HepG2 (cell line): ENCODE measurements around the gene LRRC15. TPM values are rescaled to one million over a fixed set of nuclear protein-coding genes. Genes with fewer than 3 reads are reported as not detected.

Experiments
- ATAC-seq: fragments of 200-7000 bp; cut with Tn5 transposase; 3 replicates; pipeline ENCODE4 v1.9.1; 2020; ENCODE audit warnings: mild to moderate bottlenecking, moderate library complexity
- BruUV-seq: library from RNA; stranded (reverse); fragments of 400-500 nt; replicated peaks from 2 replicates; lab custom pipeline; 2021; lab: Mats Ljungman, UMichigan
- CTCF ChIA-PET: fragments of 300-600 bp; formaldehyde crosslinking; extraction: SDS; loops from one replicate; lab custom pipeline; 2021; ENCODE audit warnings: low total read pairs, inconsistent platforms, low intra/inter-chr PET ratio; lab: Yijun Ruan, JAX
- POLR2A ChIA-PET: fragments of 350-600 bp; sonication (Branson Sonifier 250); formaldehyde crosslinking; loops from one replicate; lab custom pipeline; 2020; ENCODE audit warnings: antibody characterized with exemption, inconsistent platforms; lab: Yijun Ruan, JAX
- DNase-seq: peaks from one replicate; pipeline ENCODE4 v3.0.0-alpha.2; 2015; ENCODE audit warnings: low spot score
- FAIRE-seq: peaks from 3 replicates; lab custom pipeline; 2011; peaks lifted over from hg19 to GRCh38; lab: Jason Lieb, UNC
- H2AFZ ChIP-seq: one replicate; pipeline ENCODE4 v1.6.1; 2011; ENCODE audit warnings: low read length, inconsistent platforms
- H3K27ac ChIP-seq: fragments of 300-600 bp; 3 replicates; pipeline ENCODE4 v1.8.0; 2011; ENCODE audit warnings: mixed run types, mild to moderate bottlenecking, mixed read lengths, low read length, inconsistent platforms; ENCODE audit not compliant: insufficient read depth; ENCODE audit errors: extremely low read length
- H3K27me3 ChIP-seq, 2 experiments: fragments of 200-600 bp in 1 of 2; 2 replicates in 1 of 2; 3 replicates in 1 of 2; pipeline versions ENCODE4 v1.6.0 to v1.8.0; 2011; ENCODE audit warnings: low read length in 2 of 2, mild to moderate bottlenecking in 2 of 2, moderate library complexity in 2 of 2, inconsistent platforms in 1 of 2; ENCODE audit not compliant: insufficient read depth in 2 of 2, control insufficient read depth in 1 of 2
- H3K36me3 ChIP-seq, 2 experiments: fragments of 200-600 bp in 1 of 2; replicated peaks in 1 of 2; 2 replicates in 1 of 2; 3 replicates in 1 of 2; pipeline versions ENCODE4 v1.5.1 to v1.8.0; 2011; ENCODE audit warnings: low read length in 2 of 2, inconsistent platforms in 1 of 2; ENCODE audit not compliant: insufficient read depth in 2 of 2, control insufficient read depth in 1 of 2
- H3K4me1 ChIP-seq: 2 replicates; pipeline ENCODE4 v1.5.1; 2012; ENCODE audit warnings: low read length, inconsistent platforms; ENCODE audit not compliant: insufficient read depth
- H3K4me2 ChIP-seq: 2 replicates; pipeline ENCODE4 v1.6.0; 2011; ENCODE audit warnings: low read depth, low read length, inconsistent platforms
- H3K4me3 ChIP-seq, 3 experiments: fragments of 200-600 bp in 1 of 3; sonication (generic), shearing (Covaris generic) in 1 of 3; replicated peaks in 1 of 3; 2 replicates each; pipeline ENCODE4 v1.5.1; 2011 to 2016; ENCODE audit warnings: low read length in 3 of 3, inconsistent platforms in 2 of 3, low read depth in 2 of 3, mild to moderate bottlenecking in 2 of 3, control low read depth in 1 of 3, mixed read lengths in 1 of 3; ENCODE audit not compliant: insufficient read depth in 1 of 3
- H3K79me2 ChIP-seq: one replicate; pipeline ENCODE4 v1.6.1; 2011; ENCODE audit warnings: low read length, inconsistent platforms; ENCODE audit not compliant: insufficient read depth
- H3K9ac ChIP-seq: 2 replicates; pipeline ENCODE4 v1.6.0; 2011; ENCODE audit warnings: mild to moderate bottlenecking, low read depth, low read length, inconsistent platforms; ENCODE audit not compliant: insufficient read depth
- H3K9me3 ChIP-seq: 2 replicates; pipeline ENCODE4 v1.5.1; 2012; ENCODE audit warnings: mild to moderate bottlenecking, low read length
- H4K20me1 ChIP-seq: 2 replicates; pipeline ENCODE4 v1.6.0; 2011; ENCODE audit warnings: inconsistent platforms, mild to moderate bottlenecking, low read length, moderate library complexity; ENCODE audit not compliant: insufficient read depth
- FOSL2 ChIP-seq: sonication (generic); formaldehyde crosslinking; IDR thresholded peaks from 2 replicates; pipeline ENCODE4 v1.4.0; 2020; ENCODE audit warnings: missing genetic modification reagents
- GZF1 ChIP-seq: sonication (generic); formaldehyde crosslinking; IDR thresholded peaks from 2 replicates; pipeline ENCODE4 v1.5.1; 2020; ENCODE audit warnings: mild to moderate bottlenecking, missing genetic modification reagents
- HIVEP1 ChIP-seq: sonication (generic); formaldehyde crosslinking; IDR thresholded peaks from 2 replicates; pipeline ENCODE4 v1.4.0; 2020; ENCODE audit warnings: mild to moderate bottlenecking, missing genetic modification reagents
- MED1 ChIP-seq: sonication (generic); formaldehyde crosslinking; IDR thresholded peaks from 2 replicates; pipeline ENCODE4 v1.4.0; 2020; ENCODE audit warnings: missing genetic modification reagents
- MLLT10 ChIP-seq: sonication (generic); formaldehyde crosslinking; IDR thresholded peaks from 2 replicates; pipeline ENCODE4 v1.4.0; 2020; ENCODE audit warnings: missing genetic modification reagents
- NR1H2 ChIP-seq: sonication (generic); formaldehyde crosslinking; IDR thresholded peaks from 2 replicates; pipeline ENCODE4 v1.8.1; 2022; ENCODE audit warnings: low read depth, missing genetic modification reagents, borderline replicate concordance
- SATB2 ChIP-seq: sonication (generic); formaldehyde crosslinking; IDR thresholded peaks from 2 replicates; pipeline ENCODE4 v1.5.0; 2020; ENCODE audit warnings: missing genetic modification reagents
- TAF1 ChIP-seq: sonication (generic); formaldehyde crosslinking; IDR thresholded peaks from 2 replicates; pipeline ENCODE4 v1.4.0; 2020; ENCODE audit warnings: missing genetic modification reagents
- ZNF12 ChIP-seq: sonication (generic); formaldehyde crosslinking; IDR thresholded peaks from 2 replicates; pipeline ENCODE4 v1.5.0; 2020; ENCODE audit warnings: missing genetic modification reagents
- ZNF337 ChIP-seq: sonication (generic); formaldehyde crosslinking; IDR thresholded peaks from 2 replicates; pipeline ENCODE4 v1.5.1; 2020; ENCODE audit warnings: missing genetic modification reagents, low read depth, mild to moderate bottlenecking, borderline replicate concordance
- ZNF34 ChIP-seq: sonication (generic); formaldehyde crosslinking; IDR thresholded peaks from 2 replicates; pipeline ENCODE4 v1.4.0; 2020; ENCODE audit warnings: mild to moderate bottlenecking, missing genetic modification reagents, borderline replicate concordance
- ZNF367 ChIP-seq: sonication (generic); formaldehyde crosslinking; IDR thresholded peaks from 2 replicates; pipeline ENCODE4 v1.4.0; 2020; ENCODE audit warnings: missing genetic modification reagents, borderline replicate concordance
- ZNF44 ChIP-seq: sonication (generic); formaldehyde crosslinking; IDR thresholded peaks from 2 replicates; pipeline ENCODE4 v1.5.1; 2020; ENCODE audit warnings: mild to moderate bottlenecking, missing genetic modification reagents
- ZNF574 ChIP-seq: sonication (generic); formaldehyde crosslinking; IDR thresholded peaks from 2 replicates; pipeline ENCODE4 v1.4.0; 2020; ENCODE audit warnings: missing genetic modification reagents
- WGBS: methylation state at CpG from one replicate; pipeline ENCODE4 v1.1.6; 2017; ENCODE audit warnings: low lambda C conversion rate; 5-methylcytosine and 5-hydroxymethylcytosine counted together
- in situ Hi-C: cut with HindIII; loops from 2 replicates; pipeline ENCODE4 v1.10.0; 2017; ENCODE audit warnings: low pct_unique_long_range_greater_than_20kb; ENCODE audit not compliant: extremely low pct_ligation_motif_present
- intact Hi-C: fragments of 100-400 bp; cut with micrococcal nuclease; formaldehyde crosslinking; loops from one replicate; pipeline ENCODE4 v1.10.0; 2022; ENCODE audit not compliant: unreplicated experiment
- polyA plus RNA-seq, 8 experiments: library from polyadenylated mRNA; depleted of rRNA in 3 of 8; stranded (reverse) in 7 of 8; unstranded in 1 of 8; fragments of >200 nt; fragmentation: Illumina TruSeq in 4 of 8; extraction: Trizol in 4 of 8; gene quantifications; 2 replicates each; pipeline versions ENCODE4 v1.2.1 to v1.2.3, GENCODE V29; 2011 to 2016; ENCODE audit warnings: low read depth in 4 of 8, missing spikeins in 1 of 8, mixed read lengths in 1 of 8; ENCODE audit not compliant: insufficient read depth in 1 of 8
- total RNA-seq, 5 experiments: library from RNA; depleted of rRNA; stranded (reverse); fragments of >200 nt; fragmentation: Illumina TruSeq; extraction: Trizol; gene quantifications; 2 replicates each; pipeline ENCODE4 v1.2.3, GENCODE V29; 2016; ENCODE audit warnings: low read depth in 1 of 5
- TF ChIP-seq, protein P1 (sequence below): sonication (generic); formaldehyde crosslinking; IDR thresholded peaks from 2 replicates; pipeline ENCODE4 v1.5.0; 2020; ENCODE audit warnings: mild to moderate bottlenecking, missing genetic modification reagents, moderate library complexity
- TF ChIP-seq, protein P2 (sequence below): fragments of 450-650 bp; IDR thresholded peaks from 2 replicates; pipeline ENCODE4 v1.6.1; 2017; ENCODE audit warnings: mild to moderate bottlenecking

Gene LRRC15
- total and polyA plus RNA-seq, 2 of the 13 experiments (the other 11 are each of a cell fraction or from before 2014, with no cell fraction given) = not detected

DNA sequence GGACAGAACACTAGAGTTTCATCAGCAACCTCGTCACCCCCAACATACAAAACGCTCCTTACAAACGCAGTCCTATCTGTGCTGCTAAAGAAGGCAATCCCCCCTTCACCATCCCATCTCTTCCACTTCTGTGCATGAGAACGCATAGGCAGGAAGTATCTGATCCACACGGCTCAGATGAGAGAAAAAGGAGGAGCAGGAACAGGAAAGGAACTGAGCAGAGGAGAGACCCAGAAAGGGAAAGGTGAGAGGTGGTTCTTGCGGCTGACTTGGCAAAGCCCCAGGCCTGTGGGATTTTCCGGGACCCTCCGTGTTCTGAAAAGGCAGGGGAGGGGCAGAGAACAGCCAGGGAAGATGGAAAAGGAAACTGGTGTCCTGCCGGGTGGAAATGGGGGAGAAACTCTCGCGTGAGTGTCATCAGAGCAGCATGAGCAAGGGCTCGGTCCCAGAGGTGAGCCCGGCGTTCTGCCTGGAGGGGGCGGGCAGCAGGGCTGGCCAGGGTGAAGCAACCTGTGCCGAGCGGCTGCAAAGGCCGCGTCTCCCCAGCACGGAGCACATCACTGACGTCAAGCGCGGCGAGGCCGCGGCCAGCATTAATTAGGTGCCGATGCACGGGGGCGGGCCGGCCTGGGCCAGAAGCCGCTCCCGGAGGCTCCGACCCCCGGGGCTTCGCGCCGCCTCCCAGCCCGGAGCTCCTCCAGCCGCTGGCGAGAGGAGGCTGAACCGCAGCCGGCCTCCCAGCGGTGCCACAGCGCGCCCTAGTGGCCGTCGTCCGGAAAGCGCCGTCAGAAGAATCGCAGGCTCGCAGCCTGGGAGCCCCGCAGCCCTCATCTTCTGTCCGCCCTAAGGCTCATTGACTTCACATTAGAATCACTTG is 54.2 kb downstream of the LRRC15 start:
- no peak overlapping the region for H3K27ac ChIP-seq
- H3K9me3 ChIP-seq = peaks cover 10% of the 10 kb centered on the region; the same call in 1 of the 2 replicates
- ATAC-seq (peak; percentile 85), FAIRE-seq (peak; percentile 4), DNase-seq (peak; percentile 50)
- intact Hi-C loops = loop anchor here (1.0 to 10.0 kb wide), 4 partner anchors 179 to 650 kb away; partner anchors contain the start of gene HES1
- peak overlapping the region; percentile 35; the same call in 1 of the 2 replicates for H3K9ac ChIP-seq
- H3K36me3 ChIP-seq = no peaks in the 10 kb centered on the region
- H4K20me1 ChIP-seq = no peaks in the 10 kb centered on the region
- H3K4me2 ChIP-seq = peak overlapping the region; percentile 86
- peak overlapping the region; percentile 35 for H2AFZ ChIP-seq
- ChIA-PET POLR2A (interaction anchor here (0.8 to 2.0 kb wide), 5 partner anchors 154 to 534 kb away, joined by 3 to 10 read pairs (median 4); no protein-coding TSS in a partner anchor), CTCF (interaction anchor here (0.9 to 2.0 kb wide), 3 partner anchors 527 to 650 kb away, joined by 6 to 17 read pairs (median 16); no protein-coding TSS in a partner anchor)
- peaks cover 54% of the 10 kb centered on the region for H3K4me1 ChIP-seq
- 2% methylated on average over 15 of the region's 54 CpGs for WGBS
- no TSS peak for BruUV-seq
- peaks cover 2 to 23% of the 10 kb centered on the region in 2 experiments; a peak in 4 of 5 replicates for H3K27me3 ChIP-seq
- H3K79me2 ChIP-seq = no peaks in the 10 kb centered on the region
- peak overlapping the region; percentile 52 to 75 (median 56); a peak in 5 of 6 replicates for H3K4me3 ChIP-seq
- in situ Hi-C loops = loop anchor here (5.0 to 25.0 kb wide), 4 partner anchors 151 to 653 kb away; partner anchors contain the start of gene HES1
- TF ChIP-seq GZF1 (CRISPR knock-in tag) = no peak
- no peak for TF ChIP-seq SATB2 (CRISPR knock-in tag)
- peak; percentile 37; the same call in 1 of the 2 replicates for TF ChIP-seq FOSL2 (CRISPR knock-in tag)
- no peak for TF ChIP-seq ZNF12 (CRISPR knock-in tag)
- TF ChIP-seq, protein P1, sequence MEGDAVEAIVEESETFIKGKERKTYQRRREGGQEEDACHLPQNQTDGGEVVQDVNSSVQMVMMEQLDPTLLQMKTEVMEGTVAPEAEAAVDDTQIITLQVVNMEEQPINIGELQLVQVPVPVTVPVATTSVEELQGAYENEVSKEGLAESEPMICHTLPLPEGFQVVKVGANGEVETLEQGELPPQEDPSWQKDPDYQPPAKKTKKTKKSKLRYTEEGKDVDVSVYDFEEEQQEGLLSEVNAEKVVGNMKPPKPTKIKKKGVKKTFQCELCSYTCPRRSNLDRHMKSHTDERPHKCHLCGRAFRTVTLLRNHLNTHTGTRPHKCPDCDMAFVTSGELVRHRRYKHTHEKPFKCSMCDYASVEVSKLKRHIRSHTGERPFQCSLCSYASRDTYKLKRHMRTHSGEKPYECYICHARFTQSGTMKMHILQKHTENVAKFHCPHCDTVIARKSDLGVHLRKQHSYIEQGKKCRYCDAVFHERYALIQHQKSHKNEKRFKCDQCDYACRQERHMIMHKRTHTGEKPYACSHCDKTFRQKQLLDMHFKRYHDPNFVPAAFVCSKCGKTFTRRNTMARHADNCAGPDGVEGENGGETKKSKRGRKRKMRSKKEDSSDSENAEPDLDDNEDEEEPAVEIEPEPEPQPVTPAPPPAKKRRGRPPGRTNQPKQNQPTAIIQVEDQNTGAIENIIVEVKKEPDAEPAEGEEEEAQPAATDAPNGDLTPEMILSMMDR = peak; percentile 94
- TF ChIP-seq MLLT10 (CRISPR knock-in tag) = no peak
- no peak for TF ChIP-seq ZNF34 (CRISPR knock-in tag)
- no peak; the same call in 1 of the 2 replicates for TF ChIP-seq HIVEP1 (CRISPR knock-in tag)
- no peak for TF ChIP-seq ZNF337 (CRISPR knock-in tag)
- peak; percentile 28; the same call in 1 of the 2 replicates for TF ChIP-seq ZNF367 (CRISPR knock-in tag)
- TF ChIP-seq TAF1 (CRISPR knock-in tag) = 0 out of 2 replicates have a peak, but pooled peaks have one; percentile 29
- peak; percentile 39; the same call in 1 of the 2 replicates for TF ChIP-seq ZNF574
- TF ChIP-seq, protein P2, sequence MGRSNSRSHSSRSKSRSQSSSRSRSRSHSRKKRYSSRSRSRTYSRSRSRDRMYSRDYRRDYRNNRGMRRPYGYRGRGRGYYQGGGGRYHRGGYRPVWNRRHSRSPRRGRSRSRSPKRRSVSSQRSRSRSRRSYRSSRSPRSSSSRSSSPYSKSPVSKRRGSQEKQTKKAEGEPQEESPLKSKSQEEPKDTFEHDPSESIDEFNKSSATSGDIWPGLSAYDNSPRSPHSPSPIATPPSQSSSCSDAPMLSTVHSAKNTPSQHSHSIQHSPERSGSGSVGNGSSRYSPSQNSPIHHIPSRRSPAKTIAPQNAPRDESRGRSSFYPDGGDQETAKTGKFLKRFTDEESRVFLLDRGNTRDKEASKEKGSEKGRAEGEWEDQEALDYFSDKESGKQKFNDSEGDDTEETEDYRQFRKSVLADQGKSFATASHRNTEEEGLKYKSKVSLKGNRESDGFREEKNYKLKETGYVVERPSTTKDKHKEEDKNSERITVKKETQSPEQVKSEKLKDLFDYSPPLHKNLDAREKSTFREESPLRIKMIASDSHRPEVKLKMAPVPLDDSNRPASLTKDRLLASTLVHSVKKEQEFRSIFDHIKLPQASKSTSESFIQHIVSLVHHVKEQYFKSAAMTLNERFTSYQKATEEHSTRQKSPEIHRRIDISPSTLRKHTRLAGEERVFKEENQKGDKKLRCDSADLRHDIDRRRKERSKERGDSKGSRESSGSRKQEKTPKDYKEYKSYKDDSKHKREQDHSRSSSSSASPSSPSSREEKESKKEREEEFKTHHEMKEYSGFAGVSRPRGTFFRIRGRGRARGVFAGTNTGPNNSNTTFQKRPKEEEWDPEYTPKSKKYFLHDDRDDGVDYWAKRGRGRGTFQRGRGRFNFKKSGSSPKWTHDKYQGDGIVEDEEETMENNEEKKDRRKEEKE = no peak
- TF ChIP-seq ZNF44 (CRISPR knock-in tag) = no peak
- TF ChIP-seq MED1 (CRISPR knock-in tag) = peak; percentile 67
- no peak for TF ChIP-seq NR1H2 (CRISPR knock-in tag)
